ENCODE results near the gene AFF3.

The AFF3 gene

GRCh38 chr2:99765731-99766318, 376.6 kb downstream of the AFF3 start:
- TF ChIP-seq BHLHE40 (IDR thresholded peaks at IDR 0.05; ENCODE audit: borderline replicate concordance) (no peak), HDGF (IDR thresholded peaks at IDR 0.05; ENCODE audit: borderline replicate concordance) (no peak), NFRKB (IDR thresholded peaks at IDR 0.05) (no peak), LEF1 (IDR thresholded peaks at IDR 0.05; ENCODE audit: borderline replicate concordance) (no peak), TARDBP (IDR thresholded peaks at IDR 0.05) (no peak), FOXA1 (IDR thresholded peaks at IDR 0.05) (no peak), PKNOX1 (IDR thresholded peaks at IDR 0.05) (no peak), FOXM1 (IDR thresholded peaks at IDR 0.05; ENCODE audit: borderline replicate concordance) (no peak), ARNT (IDR thresholded peaks at IDR 0.05) (no peak), SUZ12 (IDR thresholded peaks at IDR 0.05) (no peak)
- ChIA-PET CTCF (no interaction called here), POLR2A (no interaction called here)
- DNase-seq (ENCODE audit: extremely low spot score): no peak

GRCh38 chr2:99763764-99764163, 378.6 kb downstream of the AFF3 start:
- CTCF ChIA-PET: no interaction called here
- no peak for DNase-seq (ENCODE audit: extremely low spot score)
- no peak for TF ChIP-seq CTBP1 (IDR thresholded peaks at IDR 0.05; ENCODE audit: borderline replicate concordance)
- no peak for TF ChIP-seq BHLHE40 (IDR thresholded peaks at IDR 0.05; ENCODE audit: borderline replicate concordance)
- no peak for TF ChIP-seq ARNT (IDR thresholded peaks at IDR 0.05)
- no peak for TF ChIP-seq ELF4 (IDR thresholded peaks at IDR 0.05)
- no peak for TF ChIP-seq SUZ12 (IDR thresholded peaks at IDR 0.05)
- no peak for TF ChIP-seq LEF1 (IDR thresholded peaks at IDR 0.05; ENCODE audit: borderline replicate concordance)
- TF ChIP-seq NFRKB (IDR thresholded peaks at IDR 0.05): no peak
- no peak for TF ChIP-seq ZNF384 (IDR thresholded peaks at IDR 0.05)
- TF ChIP-seq FOXA1 (IDR thresholded peaks at IDR 0.05): no peak
- TF ChIP-seq TARDBP (IDR thresholded peaks at IDR 0.05): no peak
- TF ChIP-seq L3MBTL2 (conservative IDR thresholded peaks at IDR 0.05): no peak
- no peak for TF ChIP-seq HDGF (IDR thresholded peaks at IDR 0.05; ENCODE audit: borderline replicate concordance)
- TF ChIP-seq SP1 (IDR thresholded peaks at IDR 0.05): no peak
- POLR2A ChIA-PET: no interaction called here

GRCh38 chr2:99762714-99763113, 379.7 kb downstream of the AFF3 start:
- CTCF ChIA-PET: no interaction called here

GRCh38 chr2:99757611-99758114, 384.7 kb downstream of the AFF3 start:
- POLR2A ChIA-PET: no interaction called here
- no peak for DNase-seq (ENCODE audit: extremely low spot score)
- TF ChIP-seq BHLHE40 (IDR thresholded peaks at IDR 0.05; ENCODE audit: borderline replicate concordance) (no peak), FOXA1 (IDR thresholded peaks at IDR 0.05) (no peak), PKNOX1 (IDR thresholded peaks at IDR 0.05) (no peak), ZNF384 (IDR thresholded peaks at IDR 0.05) (no peak), FOXM1 (IDR thresholded peaks at IDR 0.05; ENCODE audit: borderline replicate concordance) (no peak), ELF4 (IDR thresholded peaks at IDR 0.05) (no peak), NFRKB (IDR thresholded peaks at IDR 0.05) (no peak), ARNT (IDR thresholded peaks at IDR 0.05) (no peak)
- CTCF ChIA-PET: no interaction called here

More at GRCh38 chr2:99762714-99763113, 379.7 kb downstream of the AFF3 start:
- POLR2A ChIA-PET: no interaction called here
- no peak for TF ChIP-seq NFRKB (IDR thresholded peaks at IDR 0.05)
- no peak for TF ChIP-seq BHLHE40 (IDR thresholded peaks at IDR 0.05; ENCODE audit: borderline replicate concordance)
- TF ChIP-seq LEF1 (IDR thresholded peaks at IDR 0.05; ENCODE audit: borderline replicate concordance): no peak
- no peak for TF ChIP-seq FOXA1 (IDR thresholded peaks at IDR 0.05)
- DNase-seq (ENCODE audit: extremely low spot score): no peak

GRCh38 chr2:99756059-99756458, 386.3 kb downstream of the AFF3 start:
- CTCF ChIA-PET: no interaction called here
- no peak for DNase-seq (ENCODE audit: extremely low spot score)
- no peak for TF ChIP-seq FOXK2 (IDR thresholded peaks at IDR 0.05)
- no peak for TF ChIP-seq ZNF384 (IDR thresholded peaks at IDR 0.05)
- TF ChIP-seq NFRKB (IDR thresholded peaks at IDR 0.05): no peak
- TF ChIP-seq FOXM1 (IDR thresholded peaks at IDR 0.05; ENCODE audit: borderline replicate concordance): no peak
- TF ChIP-seq BHLHE40 (IDR thresholded peaks at IDR 0.05; ENCODE audit: borderline replicate concordance): no peak
- no peak for TF ChIP-seq ARNT (IDR thresholded peaks at IDR 0.05)
- no peak for TF ChIP-seq LEF1 (IDR thresholded peaks at IDR 0.05; ENCODE audit: borderline replicate concordance)
- TF ChIP-seq TARDBP (IDR thresholded peaks at IDR 0.05): no peak
- no peak for TF ChIP-seq FOXA1 (IDR thresholded peaks at IDR 0.05)
- TF ChIP-seq SP1 (IDR thresholded peaks at IDR 0.05): no peak
- no peak for TF ChIP-seq SUZ12 (IDR thresholded peaks at IDR 0.05)
- TF ChIP-seq L3MBTL2 (conservative IDR thresholded peaks at IDR 0.05): no peak
- no peak for TF ChIP-seq ELF4 (IDR thresholded peaks at IDR 0.05)
- no peak for TF ChIP-seq CTBP1 (IDR thresholded peaks at IDR 0.05; ENCODE audit: borderline replicate concordance)
- no peak for TF ChIP-seq PKNOX1 (IDR thresholded peaks at IDR 0.05)
- TF ChIP-seq HDGF (IDR thresholded peaks at IDR 0.05; ENCODE audit: borderline replicate concordance): no peak
- POLR2A ChIA-PET: no interaction called here

GRCh38 chr2:99754210-99754609, 388.2 kb downstream of the AFF3 start:
- ChIA-PET POLR2A (no interaction called here), CTCF (interaction anchor here (0.5 kb wide), 1 partner anchor 182 kb away, joined by 4 read pairs; no protein-coding TSS in a partner anchor)
- DNase-seq (ENCODE audit: extremely low spot score): no peak
- TF ChIP-seq ZNF384 (IDR thresholded peaks at IDR 0.05) (no peak), TARDBP (IDR thresholded peaks at IDR 0.05) (no peak), HDGF (IDR thresholded peaks at IDR 0.05; ENCODE audit: borderline replicate concordance) (no peak), SUZ12 (IDR thresholded peaks at IDR 0.05) (no peak)

Measured in HEK293T (cell line).